Right hindlimb (tissue), 1 donor: Measurements from ENCODE around the gene TAF11L8.
"Not testable (repeated sequence)": the region's sequence is repeated elsewhere in the genome, so short reads cannot be mapped to it uniquely, and the experiment has no call there.

Source experiments
- DNase-seq: peaks from one replicate; pipeline ENCODE4 v3.0.0-alpha.2; 2018

TAF11L8 gene

GRCh38 chr5:17590860-17591259, at the start of gene TAF11L8:
Gene TAF11L8 (minus strand): TSS chr5:17590960.
- not testable (repeated sequence) for DNase-seq

DNA sequence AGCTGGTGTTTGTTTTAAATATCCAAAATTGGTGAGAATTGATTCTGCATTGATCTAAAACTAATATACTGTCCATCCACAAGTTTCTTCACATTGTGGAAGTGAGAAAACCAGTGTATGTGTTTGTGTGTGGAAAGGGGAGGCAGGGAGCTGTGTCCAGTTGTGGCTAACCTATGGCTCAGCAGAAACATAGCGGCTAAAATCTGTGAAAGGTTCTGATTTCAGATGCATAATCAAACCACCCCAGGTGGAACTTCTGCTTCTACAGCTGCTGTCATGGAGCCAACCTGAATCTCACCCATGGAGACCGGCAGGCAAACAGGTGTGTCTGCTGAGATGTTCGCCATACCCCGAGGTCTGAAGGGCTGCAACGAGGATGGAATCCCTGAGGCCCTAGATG, 43.4 kb upstream of the TAF11L8 start, which contains the start of gene TAF11L14:
Gene TAF11L14 (plus strand): TSS at position 301 of the 400 bp plus-strand sequence.
- no peak for DNase-seq

DNA sequence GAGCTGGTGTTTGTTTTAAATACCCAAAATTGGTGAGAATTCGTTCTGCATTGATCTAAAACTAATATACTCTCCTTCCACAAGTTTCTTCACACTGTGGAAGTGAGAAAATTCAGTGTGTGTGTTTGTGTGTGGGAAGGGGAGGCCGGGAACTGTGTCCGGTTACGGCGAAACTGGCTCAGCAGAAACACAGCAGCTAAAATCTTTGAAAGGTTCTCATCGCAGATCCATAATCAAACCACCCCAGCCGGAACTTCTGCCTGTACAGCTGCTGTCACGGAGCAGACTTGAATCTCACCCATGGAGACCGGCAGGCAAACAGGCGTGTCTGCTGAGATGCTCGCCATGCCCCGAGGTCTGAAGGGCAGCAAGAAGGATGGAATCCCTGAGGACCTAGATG, 41.0 kb upstream of the TAF11L8 start, which contains the start of gene TAF11L13:
Gene TAF11L13 (plus strand): TSS at position 301 of the 400 bp plus-strand sequence.
- not testable (repeated sequence) for DNase-seq

DNA sequence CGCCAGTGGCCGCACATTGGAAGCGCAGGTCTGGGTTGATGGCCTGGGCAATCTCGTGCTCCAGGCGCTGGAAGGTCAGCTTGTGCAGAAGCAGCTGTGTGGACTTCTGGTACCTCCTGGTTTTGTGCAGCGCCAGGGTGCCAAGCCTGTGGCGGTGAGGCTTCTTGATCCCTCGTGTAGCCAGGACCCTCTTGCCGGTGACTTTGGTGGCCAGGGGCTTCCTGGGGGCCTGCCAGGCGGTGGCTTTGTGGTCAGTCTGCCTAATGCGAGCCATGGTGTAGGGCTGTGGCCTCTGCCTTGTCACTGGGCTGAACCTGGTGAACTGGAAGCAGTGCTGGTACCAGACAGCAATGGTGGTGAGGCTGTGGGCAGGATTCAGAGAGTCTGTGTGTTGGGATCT, 34.9 kb upstream of the TAF11L8 start:
- no peak for DNase-seq

- DNase-seq = no peak
Observed at GRCh38 chr5:17620627-17621026, 29.9 kb upstream of the TAF11L8 start.

GRCh38 chr5:17619354-17619753, 28.6 kb upstream of the TAF11L8 start:
- no peak for DNase-seq

GRCh38 chr5:17614872-17615605, 24.3 kb upstream of the TAF11L8 start:
- DNase-seq = no peak

DNA sequence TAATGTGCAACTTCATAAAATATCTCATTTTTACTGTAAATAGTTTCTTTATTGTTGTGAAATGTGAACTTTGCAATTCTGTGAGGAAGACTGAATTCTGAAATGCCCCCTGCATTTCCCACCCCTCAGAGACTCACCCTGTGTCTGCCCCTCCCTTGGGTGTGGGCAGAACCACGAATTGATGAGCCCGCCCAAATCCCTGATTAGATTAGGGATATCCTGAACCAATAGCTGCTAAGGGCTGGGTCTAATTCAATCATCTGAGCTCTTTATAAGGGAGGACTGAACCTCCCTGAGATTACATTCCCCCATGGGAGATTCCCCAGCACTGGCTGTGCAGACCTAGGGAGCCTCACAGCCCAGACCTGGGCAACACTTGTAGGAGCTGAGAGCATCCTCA, 19.3 kb upstream of the TAF11L8 start, which contains the start of gene TAF11L12:
Gene TAF11L12 (plus strand): TSS at position 301 of the 400 bp plus-strand sequence.
- DNase-seq = not testable (repeated sequence)

DNA sequence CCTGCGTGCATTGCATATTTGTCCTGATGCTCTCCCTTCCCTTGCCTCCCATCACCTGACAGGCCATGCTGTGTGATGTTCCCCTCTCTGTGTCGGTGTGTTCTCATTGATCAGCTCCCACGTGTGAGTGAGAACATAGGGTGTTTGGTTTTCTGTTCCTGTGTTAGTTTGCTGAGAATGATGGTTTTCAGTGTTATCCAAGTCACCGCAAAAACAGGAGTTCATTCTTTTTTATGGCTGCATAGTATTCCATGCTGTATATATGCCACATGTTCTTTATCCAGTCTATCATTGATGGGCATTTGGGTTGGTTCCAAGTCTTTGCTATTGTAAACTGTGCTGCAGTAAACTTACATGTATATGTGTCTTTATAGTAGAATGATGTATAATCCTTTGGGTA, 16.7 kb upstream of the TAF11L8 start:
- not testable (repeated sequence) for DNase-seq

GRCh38 chr5:17604951-17605350, 14.2 kb upstream of the TAF11L8 start:
- no peak for DNase-seq

DNA sequence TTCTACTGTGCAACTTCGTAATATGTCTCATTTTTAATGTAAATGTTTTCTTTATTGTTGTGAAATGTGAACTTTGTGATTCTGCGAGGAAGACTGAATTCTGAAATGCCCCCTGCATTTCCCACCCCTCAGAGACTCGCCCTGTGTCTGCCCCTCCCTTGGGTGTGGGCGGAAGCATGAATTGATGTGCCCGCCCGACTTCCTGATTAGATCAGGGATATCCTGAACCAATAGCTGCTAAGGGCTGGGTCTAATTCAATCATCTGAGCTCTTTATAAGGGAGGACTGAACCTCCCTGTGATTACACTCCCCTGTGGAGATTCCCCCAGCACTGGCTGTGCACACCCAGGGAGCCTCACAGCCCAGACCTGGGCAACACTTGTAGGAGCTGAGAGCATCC, 13.1 kb upstream of the TAF11L8 start, which contains the start of gene TAF11L11:
Gene TAF11L11 (plus strand): TSS at position 304 of the 400 bp plus-strand sequence.
- not testable (repeated sequence) for DNase-seq

- not testable (repeated sequence) for DNase-seq
Observed at GRCh38 chr5:17597728-17598127, 7.0 kb upstream of the TAF11L8 start, which contains the start of gene TAF11L10. Gene TAF11L10 (minus strand): TSS chr5:17597828.

DNA sequence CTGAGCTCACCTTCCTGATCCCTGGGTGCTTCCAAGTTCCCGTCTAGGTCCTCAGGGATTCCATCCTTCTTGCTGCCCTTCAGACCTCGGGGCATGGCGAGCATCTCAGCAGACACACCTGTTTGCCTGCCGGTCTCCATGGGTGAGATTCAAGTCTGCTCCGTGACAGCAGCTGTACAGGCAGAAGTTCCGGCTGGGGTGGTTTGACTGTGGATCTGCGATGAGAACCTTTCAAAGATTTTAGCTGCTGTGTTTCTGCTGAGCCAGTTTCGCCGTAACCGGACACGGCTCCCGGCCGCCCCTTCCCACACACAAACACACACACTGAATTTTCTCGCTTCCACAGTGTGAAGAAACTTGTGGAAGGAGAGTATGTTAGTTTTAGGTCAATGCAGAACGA, 3.5 kb upstream of the TAF11L8 start, which contains the start of gene TAF11L9:
Gene TAF11L9 (minus strand): TSS at position 140 of the 400 bp plus-strand sequence.
- not testable (repeated sequence) for DNase-seq

GRCh38 chr5:17585658-17586057, 5.1 kb downstream of the TAF11L8 start, which contains the start of gene TAF11L7:
Gene TAF11L7 (minus strand): TSS chr5:17585758.
- not testable (repeated sequence) for DNase-seq
